GM19395 (cell line): ENCODE measurements around the gene FAM13C.
"Not testable (repeated sequence)": the region's sequence is repeated elsewhere in the genome, so short reads cannot be mapped to it uniquely, and the experiment has no call there.

ENCODE experiments used
- ATAC-seq: cut with Tn5 transposase; IDR thresholded peaks from one replicate; pipeline ENCODE4 v1.9.1; 2021; ENCODE audit warnings: mild to moderate bottlenecking, moderate library complexity; ENCODE audit not compliant: unreplicated experiment

FAM13C gene

DNA sequence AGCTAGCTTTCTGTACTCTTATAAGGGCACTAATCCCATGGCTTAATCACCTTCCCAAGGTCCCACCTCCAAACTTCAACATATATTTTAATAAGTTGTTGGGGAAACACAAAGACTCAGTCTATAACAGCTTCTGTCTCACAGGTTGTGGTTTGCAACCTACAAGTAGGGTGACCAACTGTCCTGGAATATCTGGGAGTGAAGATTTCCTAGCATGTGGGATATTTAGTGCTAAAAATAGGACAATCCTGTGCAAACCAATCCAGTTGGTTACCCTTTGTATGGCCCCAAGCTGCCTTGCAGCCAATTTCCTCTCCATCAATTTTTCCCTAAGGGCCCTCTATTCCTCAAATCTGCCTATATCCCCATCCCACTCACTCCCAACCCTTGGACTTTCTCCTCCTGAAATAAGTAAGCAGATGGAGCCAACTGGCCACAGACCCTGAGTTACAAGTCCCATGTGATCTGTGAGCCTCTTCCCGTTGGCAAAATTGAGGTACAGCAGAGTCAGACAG, 82.3 kb downstream of the FAM13C start:
- no peak for ATAC-seq

DNA sequence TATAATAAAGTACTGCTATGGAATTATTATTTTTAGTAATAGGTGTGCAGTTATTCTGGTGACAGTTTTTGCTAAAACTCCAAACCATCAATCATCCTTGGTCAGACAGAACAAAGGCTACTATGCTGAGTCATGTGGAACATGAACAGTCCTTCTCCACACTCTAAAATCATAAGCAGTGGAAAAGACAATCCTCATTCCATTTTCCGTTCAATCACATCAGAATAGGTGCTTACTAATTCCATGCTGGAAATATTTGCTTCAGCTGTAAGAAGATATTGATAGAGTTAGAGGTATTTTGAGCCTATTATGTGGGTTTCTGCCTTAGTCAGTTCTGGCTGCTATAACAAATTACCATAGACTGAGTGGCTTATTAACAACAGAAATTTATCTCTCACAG, 82.9 kb downstream of the FAM13C start:
- no peak for ATAC-seq

DNA sequence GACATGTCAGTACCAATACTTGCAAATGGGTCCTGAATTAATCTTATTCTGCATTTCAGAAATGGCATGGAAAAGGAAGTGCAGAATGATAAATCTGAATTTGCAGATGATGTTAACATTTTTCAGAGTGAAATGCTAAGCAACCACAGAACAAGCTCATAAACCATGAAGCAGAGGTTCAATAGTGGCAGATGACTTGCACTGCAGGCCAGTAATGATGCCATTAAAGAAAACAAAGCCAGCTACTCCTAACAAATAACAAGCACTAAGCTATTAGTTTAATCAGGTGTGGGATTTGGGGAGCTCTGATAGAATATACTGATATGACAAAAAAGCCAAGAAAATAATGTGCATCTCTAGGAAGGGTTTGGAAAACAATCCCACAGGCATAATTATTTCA, 85.4 kb downstream of the FAM13C start:
- ATAC-seq, result no peak

DNA sequence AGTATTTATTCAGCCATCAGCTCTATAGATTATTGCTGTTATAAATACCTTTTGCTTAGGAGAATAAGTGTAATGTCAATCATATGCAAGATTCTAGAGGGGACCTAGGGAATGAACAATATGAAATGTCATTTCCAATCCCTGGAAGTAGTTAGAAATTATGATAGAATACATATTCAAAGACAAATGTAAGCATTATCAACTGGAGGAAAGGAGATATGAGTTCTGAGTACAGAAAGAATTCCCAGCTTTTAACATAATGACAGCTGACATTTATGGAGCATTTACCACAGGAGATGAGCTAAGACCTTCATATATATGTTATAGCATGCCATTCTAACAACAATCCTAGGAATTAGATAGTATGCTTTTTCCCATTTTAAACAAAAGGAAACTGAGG, 86.2 kb downstream of the FAM13C start:
- no peak for ATAC-seq

DNA sequence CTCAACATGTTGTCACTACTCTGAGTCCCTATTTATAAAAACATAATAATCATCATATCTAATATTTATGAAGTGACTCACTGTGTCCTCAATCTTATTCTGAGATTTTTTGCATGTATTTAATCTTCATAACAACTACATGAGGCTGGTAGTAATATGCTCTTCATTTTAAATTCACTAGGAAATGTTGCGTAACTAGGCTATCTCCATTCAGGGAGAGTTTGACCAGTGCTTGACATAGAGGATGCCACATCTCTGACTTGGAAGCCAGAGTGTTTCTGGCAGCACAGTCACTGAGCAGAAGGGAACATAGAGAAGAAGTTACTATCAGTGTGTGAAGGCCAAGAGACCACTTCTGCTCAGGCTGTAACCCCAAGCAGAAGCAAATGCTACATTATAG, 88.9 kb downstream of the FAM13C start:
- no peak for ATAC-seq

DNA sequence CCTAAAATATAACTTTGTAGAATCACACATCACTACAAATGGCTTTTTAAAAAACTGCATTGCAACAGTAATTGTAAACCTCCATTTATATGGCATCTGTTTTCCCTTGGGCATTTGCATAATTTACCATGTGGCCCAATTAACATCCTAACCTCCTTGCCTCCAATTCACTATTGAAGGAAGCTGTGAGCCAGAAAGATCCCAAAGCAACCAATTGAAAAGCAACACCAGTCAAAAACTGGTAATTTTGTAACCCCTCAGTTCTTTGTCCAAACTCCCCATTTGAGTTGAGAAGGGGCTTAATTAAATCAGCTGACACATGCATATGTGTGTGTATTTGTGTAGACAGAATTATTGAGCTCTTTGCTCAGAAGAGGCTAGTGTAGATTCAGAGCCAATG, 90.3 kb downstream of the FAM13C start:
- ATAC-seq, result no peak

DNA sequence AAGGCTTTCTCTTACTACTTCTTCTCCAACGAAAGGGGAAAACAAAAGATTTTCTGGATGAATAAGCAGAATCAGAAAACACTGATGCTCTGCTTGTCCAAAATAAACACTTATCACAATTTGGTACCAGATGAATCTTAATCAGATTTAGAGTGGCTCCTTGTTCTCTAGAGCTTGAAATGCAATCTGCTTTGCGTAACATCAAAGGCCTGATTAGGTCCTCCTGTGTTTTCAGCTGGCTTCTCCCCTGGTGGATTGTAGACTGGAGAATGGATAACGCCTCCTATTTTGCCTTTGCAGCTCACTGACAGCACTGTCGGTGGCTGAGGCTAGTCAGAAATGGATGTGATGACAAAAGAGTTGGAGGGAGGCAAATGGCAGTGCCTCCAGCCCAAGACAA, 91.2 kb downstream of the FAM13C start:
- no peak for ATAC-seq

DNA sequence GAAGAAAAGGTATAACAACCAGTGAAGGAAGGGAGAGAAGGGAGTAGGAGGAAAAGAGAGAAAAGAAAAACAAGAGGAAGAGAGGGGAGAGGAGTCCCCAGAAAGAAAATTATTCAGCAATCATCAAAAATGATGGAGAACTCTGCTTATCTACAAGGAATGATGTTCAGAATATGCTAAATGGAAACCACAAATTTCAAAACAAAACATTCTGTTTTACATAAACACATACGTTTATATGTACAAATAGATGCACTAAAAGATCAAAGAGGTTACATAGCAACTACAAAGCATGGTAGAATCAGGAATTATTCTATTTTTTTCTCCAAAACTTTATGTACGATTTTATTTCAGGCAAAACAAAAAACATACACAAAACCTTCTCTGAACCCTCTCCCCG, 91.9 kb downstream of the FAM13C start:
- no peak for ATAC-seq

DNA sequence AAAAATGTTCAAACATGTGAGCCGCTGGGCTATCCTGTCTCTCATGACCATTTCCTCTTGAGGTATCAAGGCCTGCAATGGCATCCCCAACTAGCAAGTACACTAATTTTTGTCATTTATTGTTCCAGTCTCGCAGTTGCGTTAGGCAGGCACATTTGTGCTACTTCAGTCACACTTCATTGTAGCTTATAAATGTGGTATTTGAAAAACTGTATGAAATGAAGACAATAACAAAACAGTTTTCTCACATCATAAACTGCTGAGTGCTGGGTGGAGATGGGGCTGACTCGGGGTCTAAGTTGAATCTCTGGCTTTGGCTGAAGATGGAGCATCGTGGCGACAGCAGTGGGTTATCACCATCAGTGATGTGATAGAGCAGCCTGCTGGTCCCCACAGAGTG, 92.7 kb downstream of the FAM13C start:
- no peak for ATAC-seq

DNA sequence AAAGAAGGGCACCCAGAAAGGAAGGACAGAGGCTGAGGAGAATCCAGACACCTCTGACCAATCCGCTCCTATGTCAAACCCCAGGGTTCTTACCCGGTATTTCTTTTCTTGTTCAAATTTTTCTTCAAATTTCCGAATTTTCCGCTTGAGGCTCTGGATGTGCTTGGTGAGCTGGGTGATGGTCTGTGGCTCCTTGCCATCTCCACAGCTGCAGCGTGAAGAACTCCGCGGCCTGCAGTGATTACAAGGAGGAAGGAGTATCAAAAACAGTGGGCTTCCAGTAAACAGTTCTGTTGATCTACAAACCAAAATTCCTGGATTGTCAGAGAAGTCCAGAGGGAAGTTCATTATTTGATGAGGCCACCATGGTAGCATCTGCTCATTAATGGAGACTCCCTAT, 93.9 kb downstream of the FAM13C start:
- no peak for ATAC-seq

DNA sequence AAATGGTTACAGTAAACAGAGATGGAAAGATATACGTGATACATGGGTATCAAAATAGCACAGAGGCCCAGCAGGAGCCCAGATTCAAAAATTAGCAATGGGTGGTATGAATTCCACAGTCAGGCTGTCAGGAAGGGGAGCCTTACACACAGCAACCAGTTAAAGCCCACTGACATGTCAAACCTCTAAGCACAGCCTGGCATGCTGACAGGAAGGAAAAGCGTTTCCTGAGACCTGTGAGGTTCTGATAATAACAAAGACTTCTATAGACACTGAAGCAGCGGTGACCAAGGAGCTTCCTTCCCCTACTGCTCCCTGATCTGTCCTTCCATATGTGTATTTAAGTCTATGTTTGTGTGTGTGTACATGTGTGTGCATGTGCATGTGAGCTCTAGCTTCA, 96.0 kb downstream of the FAM13C start:
- no peak for ATAC-seq

DNA sequence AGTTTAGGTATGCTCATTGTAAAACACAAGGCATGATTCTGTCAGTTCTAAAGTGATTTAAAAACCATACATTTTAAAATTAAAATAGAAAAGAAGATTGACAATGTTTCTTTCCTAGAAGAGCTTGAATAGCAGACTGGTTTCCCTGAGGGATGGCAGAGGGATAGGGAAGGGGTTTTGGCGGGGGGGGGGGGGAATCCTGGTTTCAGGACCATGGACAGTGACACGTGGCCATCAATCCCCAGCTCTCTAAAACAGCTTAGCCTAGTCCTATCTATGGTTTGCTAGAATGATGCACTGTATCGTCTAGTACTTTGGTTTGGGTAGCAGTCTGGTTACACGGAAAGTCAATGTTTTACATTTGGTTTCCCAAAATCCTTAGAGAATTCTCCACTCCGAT, 97.2 kb downstream of the FAM13C start:
- ATAC-seq, result no peak

DNA sequence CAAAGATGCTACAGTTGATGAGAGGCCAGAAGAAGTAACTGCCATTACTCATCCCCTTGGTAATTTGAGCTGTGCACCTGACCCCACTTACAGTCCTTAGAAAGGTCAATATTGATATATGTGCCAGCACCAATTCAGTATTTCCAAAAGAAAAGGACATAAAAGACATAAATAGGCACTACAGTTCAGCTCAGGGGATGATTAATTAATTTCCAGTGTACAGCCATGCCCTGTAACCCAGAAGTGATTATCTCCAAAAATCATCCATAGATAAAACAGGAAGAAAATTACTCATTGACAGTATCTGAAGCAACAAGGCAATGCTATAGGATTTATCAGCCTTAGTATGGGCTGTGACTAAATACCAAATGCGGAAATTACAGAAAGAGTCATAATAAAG, 103.5 kb downstream of the FAM13C start:
- no peak for ATAC-seq

DNA sequence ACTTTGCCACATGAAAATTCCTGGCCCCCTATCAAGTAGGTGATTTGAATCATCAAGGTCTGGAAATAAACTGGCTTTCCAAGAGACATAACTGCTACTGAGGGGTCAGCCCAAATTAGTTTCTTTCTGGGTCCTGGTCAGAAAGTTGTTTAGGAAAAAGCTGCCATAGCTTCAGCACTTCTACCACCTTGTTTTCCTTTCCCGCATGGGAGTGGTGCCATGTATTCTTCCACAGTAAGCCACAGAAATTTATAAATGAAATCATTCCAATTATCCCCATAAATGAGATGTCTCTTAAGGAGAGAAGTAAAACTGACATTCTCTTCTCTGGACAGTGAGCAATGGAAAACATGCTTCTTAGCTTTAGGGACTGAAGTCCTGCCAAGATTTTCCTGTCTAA, 105.1 kb downstream of the FAM13C start:
- no peak for ATAC-seq

DNA sequence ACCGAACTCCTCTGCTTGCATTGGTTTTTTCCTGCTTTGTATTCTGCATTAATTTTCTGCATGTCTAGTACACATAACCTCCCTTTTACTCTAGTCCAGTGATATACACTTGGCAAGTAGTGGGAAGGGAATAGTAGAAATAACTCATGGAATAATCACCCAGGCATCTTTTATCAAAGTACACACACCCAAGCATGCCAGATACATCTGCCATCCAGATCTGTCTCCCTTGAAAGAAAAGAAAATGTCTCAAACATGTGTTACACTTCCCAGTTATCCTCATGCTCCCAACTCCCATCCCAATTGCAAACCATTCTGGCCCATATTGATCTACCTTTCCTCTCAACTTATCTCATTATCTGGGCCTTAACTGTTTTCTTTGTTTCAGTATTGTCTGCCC, 106.9 kb downstream of the FAM13C start:
- no peak for ATAC-seq

DNA sequence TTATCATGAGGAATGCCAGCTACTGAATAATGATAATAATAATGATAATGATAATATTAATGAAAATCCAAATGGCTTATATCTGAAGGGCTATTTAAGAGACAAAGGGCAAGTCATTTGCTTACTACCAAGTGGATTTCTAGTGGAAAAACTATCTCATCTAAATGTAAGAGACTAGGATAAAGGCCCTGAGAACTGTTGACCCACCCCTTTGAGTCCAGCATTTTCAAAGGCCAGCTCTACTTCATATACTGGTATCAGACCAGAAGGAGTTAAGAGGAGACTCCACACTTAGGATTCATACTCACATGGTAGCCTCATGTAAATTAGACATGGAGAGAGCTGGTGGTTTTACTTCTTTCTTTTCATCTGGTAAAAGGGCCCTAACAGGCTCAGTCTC, 109.9 kb downstream of the FAM13C start:
- ATAC-seq, result no peak

DNA sequence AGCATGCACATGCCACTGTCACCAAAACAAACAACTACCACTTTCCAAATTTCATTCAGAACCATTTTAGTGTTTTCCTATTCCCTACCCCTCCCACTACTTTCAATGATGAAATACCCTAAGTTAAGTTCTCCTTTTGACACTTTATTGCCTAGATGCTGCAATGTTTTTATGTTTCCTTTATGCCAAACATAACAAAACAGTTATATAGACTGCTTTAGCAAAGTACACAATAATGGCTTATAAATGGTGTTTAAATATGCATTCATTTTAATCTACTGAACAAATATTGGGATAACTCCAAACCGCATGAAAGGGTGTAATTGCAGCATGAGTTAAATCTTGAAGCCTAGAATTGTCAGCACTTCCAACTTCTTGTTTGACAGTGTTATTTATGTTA, 116.7 kb downstream of the FAM13C start:
- ATAC-seq, result no peak

DNA sequence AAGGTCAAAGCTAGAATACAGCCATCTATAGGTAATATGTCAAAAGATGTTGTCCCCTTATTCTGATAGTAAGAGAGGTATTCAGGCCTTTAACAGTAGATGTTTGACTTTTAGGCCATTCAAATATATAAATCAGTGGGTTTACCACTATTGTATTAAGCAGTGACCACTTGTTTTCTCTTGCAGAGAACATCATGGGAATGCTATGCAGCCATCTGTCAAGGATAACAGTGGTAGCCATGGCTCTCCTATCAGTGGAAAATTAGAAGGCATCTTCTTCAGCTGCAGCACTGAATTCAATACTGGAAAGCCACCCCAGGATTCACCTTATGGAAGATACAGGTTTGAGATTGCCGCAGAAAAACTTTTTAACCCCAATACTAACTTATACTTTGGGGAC, 117.5 kb downstream of the FAM13C start:
- no peak for ATAC-seq

DNA sequence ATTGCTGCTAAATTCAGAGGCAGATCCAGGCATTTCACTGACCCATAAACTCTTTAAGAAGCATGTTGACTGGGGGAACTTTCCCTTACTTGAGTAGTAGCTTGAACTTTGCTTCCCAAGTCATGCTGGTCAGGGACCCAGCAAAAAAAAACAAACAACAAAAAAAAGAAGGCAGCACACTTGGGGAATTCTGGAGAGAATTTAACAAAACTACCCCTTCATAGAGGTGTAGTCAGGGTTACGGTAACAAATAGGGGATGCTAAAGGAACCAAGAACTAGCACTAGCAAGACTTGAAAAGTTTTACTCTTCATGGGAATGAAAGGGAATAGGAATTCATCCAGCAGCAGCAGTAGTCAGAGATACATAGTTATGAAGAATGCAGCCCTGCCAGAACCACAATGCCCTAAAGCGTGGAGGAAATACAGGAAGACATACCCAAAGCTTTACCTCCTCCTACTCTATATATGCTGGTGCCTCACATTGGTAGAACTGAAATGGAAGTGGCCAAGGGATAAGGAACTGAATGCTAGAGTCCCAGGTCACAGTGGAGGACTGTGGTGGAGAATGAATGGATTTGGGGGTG, 118.6 kb downstream of the FAM13C start:
- no peak for ATAC-seq

DNA sequence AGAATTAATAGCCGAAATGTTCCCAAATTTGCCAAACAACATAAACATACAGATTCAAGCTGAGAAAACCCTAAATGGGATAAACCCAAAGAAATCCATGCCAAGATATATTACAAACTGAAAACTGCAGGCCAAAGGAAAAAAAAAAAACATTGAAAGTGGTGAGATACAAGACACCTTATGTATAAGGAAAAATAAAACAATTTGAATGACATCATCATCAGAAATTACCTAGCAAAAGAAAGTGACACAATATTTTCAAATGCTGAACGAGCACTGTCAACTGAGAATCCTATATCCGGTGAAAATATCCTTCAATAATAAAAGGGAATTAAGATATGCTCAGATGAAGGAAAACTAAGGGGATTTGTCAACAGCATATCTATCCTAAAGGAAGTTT, 119.4 kb downstream of the FAM13C start:
- ATAC-seq, result no peak

DNA sequence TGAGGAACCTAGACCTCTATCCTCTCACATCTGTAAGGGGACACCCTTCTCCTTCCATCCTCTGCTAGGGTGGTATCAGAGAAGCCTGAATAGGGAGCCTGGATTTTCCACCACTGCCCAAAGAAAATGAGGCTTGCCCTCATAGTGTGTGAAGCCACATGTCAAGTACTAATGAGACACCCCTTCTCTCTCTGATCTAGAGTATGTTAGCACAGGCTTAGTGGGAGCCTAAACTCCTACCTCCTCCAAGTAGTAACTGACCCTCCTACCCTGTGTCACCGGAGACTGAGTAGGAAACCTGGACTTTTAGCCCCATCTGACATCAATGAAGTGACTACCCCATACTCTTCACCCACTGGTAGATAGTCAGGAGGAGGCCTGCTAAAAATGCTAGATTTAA, 120.3 kb downstream of the FAM13C start:
- no peak for ATAC-seq

DNA sequence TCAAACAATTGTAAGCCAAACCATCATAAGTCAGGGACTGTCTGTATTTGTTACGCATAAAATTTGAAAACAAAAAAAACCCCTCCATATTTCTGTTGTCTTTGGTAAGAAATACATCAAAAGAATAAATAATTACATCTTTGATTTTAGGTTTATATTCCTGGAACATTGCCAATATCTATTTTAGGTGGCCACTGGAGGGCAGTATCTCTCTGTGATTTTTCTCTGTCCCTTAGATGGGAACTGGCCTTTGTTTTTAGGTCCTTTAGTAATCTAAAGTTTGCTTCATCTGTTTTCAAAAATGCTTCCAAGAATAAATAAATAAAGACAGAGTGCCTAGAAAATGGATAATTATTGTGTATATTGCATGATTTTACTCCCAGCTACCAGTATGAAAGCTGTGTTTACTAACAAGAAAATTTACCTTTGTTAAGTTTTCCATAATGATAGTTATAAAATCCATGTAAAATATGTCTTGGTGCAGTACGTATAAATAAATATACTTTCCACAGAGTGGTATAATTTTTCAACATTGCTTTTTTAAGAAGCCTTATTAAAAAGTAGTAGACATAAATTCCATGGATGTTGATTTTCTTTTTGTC, 121.7 kb downstream of the FAM13C start:
- no peak for ATAC-seq

DNA sequence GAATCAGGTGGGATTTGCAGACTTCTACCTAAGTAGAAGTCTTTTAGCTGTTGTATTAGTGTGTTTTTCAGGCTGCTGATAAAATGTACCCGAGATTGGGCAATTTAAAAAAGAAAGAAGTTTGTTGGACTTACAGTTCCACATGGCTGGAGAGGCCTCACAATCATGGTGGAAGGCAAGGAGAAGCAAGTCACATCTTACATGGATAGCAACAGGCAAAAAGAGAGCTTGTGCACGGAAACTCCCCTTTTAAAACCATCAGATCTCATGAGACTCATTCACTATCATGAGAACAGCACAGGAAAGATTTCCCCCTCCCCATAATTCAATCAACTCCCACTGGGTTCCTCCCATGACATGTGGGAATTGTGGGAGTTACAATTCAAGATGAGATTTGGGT, 123.2 kb downstream of the FAM13C start:
- ATAC-seq, result not testable (repeated sequence)
